GM21423 (cell line): ENCODE data around the gene PPFIBP2.

Experiments used
- ATAC-seq: cut with Tn5 transposase; IDR thresholded peaks from one replicate; pipeline ENCODE4 v1.9.1; 2021; ENCODE audit warnings: mild to moderate bottlenecking, moderate library complexity; ENCODE audit not compliant: unreplicated experiment

PPFIBP2 gene

DNA sequence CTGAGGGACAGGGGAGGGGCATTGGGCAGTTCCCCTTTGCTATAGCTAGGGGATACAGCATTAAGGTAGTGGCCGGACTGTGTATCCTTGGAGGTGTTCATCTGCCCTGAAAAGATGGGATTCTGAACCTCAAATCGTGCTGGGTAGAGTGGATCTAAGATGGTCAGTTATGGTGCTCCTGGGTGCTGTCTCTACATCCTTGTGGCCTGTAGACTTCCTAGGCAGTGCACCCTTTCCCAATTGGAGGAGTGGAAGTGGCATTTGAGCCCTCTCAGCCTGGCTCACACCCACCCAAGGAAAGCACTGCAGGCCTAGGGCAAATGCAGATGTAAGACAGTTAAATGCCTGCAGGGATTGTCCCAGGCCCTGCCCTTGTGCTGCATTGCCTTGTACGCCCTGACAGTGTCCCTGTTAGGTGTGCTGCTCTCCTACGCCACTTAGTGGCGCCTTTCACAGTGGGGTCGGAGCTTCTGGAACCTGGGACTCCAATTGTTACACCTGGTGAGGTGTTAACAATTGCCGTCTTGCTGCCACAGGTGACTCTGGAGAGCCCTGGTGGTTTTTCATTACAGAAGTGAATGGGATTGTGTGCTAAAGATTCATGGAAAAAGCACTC is 35.0 kb downstream of the PPFIBP2 start:
- ATAC-seq: peak; percentile 82

DNA sequence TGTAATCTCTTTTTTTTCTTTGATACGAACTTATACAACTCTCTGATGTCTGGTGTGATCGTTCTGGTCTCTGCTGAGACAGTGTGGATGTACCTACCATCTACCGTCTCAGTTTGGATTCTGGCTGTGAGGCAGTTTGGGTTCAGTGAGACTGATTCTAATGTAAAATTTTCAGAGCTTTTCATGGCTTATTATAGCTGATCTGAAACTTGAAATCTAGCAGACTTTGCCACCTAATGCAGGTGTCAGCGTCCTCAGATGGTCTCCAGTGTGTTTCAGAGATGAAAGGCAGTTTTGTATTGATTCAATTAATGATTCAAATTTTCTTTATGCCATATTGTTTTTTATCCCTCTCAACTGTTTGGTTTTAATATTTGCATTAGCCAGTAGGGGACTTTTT is 35.9 kb downstream of the PPFIBP2 start:
- no peak for ATAC-seq

DNA sequence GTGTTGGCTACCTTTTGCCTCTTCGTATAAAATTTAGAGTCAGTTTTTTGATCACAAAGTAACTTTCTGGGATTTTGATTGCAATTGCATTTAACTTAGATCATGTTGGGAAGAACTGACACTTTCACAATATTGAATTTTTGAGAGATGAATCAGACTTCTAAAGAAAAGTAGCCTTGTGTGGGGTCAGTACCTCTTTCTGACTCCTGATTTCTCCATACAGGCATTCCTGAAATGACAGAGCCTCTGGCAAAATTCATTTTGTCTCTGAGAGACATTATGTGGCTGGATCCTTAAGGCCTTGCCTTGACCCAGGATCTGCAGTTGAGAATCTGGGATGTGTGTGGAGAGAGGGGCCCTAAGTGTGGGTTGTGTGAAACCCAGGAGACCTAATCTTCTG is 37.8 kb downstream of the PPFIBP2 start:
- ATAC-seq: no peak

DNA sequence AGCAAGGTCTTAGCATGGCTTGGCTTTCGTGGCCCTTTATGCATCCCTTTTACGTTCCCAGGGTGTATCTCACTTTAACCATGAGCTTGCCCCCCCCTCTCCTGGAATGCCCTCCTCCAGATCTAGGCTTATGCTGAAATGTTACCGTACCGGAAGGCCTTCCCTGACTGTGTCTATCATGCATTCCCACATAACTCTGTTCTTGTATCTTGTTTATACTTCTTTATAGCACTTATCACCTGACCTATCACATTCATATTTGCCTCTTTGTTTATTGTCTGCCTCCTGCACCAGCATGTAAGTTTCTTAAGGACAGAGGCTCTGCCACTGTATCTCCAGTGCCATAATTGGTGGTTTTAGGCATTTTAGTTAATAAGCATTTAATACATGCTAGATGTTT is 38.9 kb downstream of the PPFIBP2 start:
- ATAC-seq: no peak

- ATAC-seq: no peak
Measured at GRCh38 chr11:7555052-7555699, 41.4 kb downstream of the PPFIBP2 start.

GRCh38 chr11:7558046-7558445 is 44.2 kb downstream of the PPFIBP2 start:
- no peak for ATAC-seq

- no peak for ATAC-seq
Measured at GRCh38 chr11:7559398-7560283, 45.8 kb downstream of the PPFIBP2 start.

- ATAC-seq: no peak
Measured at GRCh38 chr11:7561562-7561961, 47.8 kb downstream of the PPFIBP2 start.

DNA sequence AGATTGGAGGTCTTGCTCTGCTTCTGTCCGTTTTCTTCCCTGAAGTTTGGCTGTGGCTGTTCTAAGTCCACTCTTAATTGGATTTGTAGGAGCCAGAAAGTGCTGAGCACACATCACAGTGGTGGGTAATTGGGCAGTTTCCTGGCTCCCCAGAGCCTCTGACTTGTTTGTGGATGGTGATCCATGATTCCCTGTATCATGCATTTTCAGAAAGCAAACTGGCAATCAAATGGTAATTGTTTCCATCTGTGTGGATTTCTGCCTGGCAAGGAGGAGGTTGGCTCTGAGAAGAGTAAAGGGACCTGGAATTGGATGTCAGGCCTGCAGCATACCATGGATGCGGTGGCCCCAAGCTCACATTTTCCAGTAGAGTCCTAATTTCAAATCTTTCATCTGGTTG is 49.5 kb downstream of the PPFIBP2 start:
- no peak for ATAC-seq

DNA sequence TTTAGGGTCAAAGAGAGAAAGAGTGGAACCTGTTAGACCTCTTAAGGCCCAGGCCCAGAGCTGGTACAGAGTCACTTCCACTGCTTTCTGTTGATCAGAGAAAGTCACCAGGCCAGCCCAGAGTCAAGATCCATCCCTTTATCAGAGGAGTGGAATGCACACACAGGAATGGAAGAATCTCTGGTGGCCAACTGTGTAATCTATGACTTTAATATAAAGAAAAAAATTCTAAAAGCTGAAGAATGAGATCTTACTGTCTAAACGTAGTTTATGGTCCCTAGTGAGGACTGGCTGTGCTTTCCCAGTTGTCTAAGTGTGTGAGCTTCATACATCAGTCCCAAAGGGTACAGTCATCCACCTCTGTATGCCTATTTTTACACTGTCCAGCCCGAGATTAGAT is 51.0 kb downstream of the PPFIBP2 start:
- ATAC-seq: no peak

- no peak for ATAC-seq
Measured at GRCh38 chr11:7567311-7567710, 53.5 kb downstream of the PPFIBP2 start.

GRCh38 chr11:7569044-7569443 is 55.2 kb downstream of the PPFIBP2 start:
- ATAC-seq: no peak

GRCh38 chr11:7570241-7570640 is 56.4 kb downstream of the PPFIBP2 start:
- ATAC-seq: no peak

DNA sequence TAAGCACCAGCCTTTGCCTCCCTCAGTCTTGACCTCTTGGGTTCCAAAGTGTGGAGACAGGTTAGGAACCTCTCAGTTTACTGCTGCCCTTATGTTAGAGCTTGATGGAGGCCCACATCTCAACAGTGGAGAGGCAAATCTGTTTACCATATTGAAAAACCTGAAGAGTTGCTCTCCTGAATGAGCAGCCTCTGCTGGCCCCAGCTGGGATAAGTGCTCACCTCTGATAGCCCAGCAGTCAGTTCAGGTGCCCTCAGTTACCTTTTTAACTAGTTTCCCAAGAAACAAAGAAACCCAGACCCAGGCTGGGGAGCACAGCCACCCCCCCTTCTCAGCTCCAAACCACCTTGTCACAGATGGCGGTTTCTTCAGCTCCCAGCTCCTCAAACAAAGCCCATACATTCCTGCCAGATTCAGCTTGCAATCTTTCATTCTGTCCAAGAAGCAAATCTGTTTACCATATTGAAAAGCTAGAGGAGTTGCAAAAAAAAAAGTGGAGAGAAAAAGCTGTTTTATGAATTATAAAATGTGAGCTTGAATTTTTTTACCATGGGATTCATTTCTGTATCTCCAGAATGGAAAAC is 57.2 kb downstream of the PPFIBP2 start:
- ATAC-seq: no peak

DNA sequence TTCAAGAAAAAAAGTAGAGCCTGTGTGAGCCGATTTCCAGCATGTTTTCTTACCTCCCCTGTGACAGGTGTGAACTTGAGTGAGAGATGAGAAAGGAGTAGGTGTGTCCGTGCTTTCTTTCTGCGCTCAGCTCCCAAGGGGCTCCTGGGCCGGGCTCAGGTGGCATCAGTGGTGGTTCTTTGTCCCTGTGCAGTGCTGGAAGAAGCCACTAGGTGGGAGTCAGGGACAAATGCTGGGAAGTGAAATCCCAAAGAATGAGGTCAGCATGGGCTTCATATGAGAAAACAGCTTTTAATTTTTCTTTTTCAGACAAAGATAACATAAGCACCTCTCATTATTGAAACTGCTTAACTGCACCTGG is 57.8 kb downstream of the PPFIBP2 start:
- ATAC-seq: no peak

DNA sequence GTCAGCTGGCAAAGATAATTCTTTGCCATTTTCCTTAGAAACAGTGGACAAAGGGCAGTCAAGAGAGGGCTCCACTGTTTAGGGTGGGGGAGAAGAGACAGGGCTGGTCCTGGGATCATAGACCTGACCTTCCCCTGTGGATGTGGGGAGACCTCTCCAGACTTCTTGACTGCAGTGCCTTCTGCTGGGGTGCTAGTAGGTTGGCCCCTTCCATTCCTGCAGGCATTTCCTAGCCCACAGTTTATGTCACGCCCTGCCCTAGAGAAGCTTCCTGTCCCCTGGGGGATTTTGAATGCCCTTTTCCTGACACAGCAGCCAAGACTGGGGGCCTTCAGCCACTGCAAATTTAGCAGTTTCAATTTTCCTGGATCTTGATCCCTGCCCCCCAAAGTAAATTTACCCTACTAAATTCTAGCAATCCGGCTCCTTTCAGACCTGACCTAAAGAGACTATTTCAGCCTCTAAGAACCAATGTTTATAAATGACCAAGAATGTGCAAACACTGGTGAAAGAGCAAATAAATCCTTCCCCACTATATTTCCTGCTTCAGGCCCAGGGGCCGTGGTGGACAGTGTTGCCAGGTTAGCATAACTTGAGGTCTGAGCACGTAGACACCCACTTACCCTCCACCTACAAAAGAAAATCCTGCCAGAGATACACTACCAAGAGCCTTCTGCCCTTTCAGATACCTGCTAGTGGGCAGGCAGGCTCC is 58.4 kb downstream of the PPFIBP2 start:
- ATAC-seq: no peak

GRCh38 chr11:7573193-7573557 is 59.4 kb downstream of the PPFIBP2 start:
- no peak for ATAC-seq

- no peak for ATAC-seq
Measured at GRCh38 chr11:7573558-7574296, 59.9 kb downstream of the PPFIBP2 start.

DNA sequence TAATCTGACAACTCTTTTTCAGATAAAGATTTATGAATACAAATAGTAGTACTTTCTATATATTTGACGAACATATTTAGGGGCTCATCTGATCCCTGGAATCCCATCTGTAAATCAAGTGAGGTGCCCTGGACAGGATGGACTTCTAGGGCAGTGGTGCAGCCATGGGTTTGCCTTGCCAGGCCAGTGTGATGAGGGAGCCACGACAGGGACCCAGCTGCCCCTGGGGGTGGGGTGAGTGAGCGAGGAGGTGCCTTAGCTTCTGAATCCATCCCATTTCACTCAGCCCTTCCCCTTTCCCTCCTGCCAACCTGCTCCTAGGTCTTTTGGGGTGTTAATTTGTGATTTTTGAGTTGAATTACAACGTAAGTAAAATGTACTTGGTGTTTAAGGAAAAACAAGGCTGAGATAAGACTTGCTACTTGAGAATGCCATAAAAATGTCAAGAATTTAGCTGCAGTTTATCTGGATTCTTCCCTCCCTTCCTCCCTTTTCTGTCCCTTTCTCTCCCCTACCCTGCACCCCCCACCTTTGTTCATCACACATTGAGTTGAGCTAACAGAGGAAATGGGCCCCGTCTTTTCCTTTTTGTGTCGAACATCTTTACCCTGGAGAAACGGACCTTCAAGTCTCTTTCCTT is 60.8 kb downstream of the PPFIBP2 start:
- ATAC-seq: no peak
